HG03108 (cell line): ENCODE measurements around the gene KAZALD1.

Experiments
- ATAC-seq: cut with Tn5 transposase; IDR thresholded peaks from one replicate; pipeline ENCODE4 v1.9.1; 2021; ENCODE audit warnings: moderate library complexity; ENCODE audit not compliant: unreplicated experiment

KAZALD1 gene, protein sequence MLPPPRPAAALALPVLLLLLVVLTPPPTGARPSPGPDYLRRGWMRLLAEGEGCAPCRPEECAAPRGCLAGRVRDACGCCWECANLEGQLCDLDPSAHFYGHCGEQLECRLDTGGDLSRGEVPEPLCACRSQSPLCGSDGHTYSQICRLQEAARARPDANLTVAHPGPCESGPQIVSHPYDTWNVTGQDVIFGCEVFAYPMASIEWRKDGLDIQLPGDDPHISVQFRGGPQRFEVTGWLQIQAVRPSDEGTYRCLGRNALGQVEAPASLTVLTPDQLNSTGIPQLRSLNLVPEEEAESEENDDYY

DNA sequence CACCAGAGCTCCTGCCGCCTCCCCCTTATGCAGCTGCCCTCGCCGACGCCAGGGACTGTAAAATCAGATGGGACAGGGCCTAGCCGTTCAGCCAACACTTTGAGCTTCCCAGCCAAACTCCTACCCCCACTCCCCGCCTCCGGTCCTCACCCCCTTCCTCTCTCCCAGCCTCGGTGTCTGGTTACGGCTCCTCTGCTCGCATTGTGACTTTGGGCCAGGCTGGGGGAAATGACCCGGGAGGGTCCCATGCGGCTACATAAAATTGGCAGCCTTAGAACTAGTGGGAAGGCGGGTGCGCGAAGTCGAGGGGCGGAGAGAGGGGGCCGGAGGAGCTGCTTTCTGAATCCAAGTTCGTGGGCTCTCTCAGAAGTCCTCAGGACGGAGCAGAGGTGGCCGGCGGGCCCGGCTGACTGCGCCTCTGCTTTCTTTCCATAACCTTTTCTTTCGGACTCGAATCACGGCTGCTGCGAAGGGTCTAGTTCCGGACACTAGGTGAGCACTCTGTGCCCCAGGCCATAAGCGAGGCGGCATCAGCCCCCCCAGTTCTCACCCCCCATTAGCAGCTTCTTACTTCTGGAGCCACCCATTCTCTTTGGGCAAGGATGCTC is at the start of gene KAZALD1:
Gene KAZALD1 (plus strand): TSS at position 366 of the 608 bp plus-strand sequence. CDS start 604 bp downstream, outside the sequence.
- no peak for ATAC-seq

DNA sequence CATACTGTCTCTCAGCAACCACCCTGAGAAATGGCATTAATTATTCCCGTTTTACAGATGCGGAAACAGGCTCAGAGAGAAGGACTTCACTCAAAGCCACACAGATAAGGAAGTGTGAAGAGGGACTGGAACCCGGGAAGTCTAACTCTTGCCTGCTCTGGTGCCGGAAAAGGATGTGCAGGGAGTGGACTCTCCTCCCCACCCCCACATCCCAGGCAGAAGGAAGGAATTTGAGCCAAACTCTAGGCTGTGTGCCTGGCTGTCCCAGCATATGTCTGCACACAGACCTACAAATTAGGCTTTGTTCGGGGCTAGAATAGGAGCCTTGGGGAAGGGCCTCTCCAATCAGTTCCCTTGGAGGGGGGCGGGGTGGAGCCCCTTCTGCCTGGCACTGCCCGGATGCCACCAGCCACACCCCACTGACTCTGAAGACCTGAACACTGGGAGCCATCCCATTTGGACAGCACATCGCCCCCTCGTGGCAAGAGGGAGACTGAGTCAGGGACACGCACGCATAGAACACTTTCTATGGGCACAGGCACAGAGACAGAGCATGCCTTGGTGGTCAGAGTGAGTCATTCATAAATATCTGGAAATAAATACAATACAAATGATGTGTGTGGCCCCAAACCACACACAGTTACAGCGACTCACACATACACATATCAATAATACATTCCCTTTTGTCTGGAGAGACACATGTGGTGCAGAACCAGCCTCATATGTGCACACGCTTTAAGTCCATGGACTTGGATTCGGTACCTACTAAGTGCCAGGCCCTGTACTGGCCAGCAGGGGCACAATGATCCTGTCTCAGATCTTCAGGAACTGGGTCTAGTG is 49.0 kb upstream of the KAZALD1 start:
- peak; percentile 84 for ATAC-seq

DNA sequence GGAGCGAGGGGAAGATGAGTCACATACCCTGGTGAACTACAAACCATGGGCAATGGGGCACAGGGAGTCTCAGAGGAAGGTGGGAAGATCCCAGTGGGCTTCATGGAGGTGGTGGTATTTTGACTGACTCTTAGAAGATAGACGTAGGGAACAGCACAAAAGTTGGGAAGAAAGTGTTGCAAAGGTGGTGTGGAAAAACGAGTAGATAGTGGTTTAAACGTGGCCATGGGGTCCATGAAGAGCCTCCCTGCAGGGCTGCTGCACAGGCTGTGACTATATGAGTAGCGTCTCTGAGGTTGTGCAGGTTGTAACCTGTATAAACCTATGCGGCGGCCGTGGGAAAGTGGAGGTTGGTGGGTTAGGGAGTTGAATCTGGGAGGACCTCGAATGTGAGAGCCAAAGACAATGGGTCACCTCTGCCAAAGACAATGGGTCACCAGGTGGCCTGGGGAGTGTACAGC is 48.4 kb upstream of the KAZALD1 start:
- ATAC-seq: no peak

DNA sequence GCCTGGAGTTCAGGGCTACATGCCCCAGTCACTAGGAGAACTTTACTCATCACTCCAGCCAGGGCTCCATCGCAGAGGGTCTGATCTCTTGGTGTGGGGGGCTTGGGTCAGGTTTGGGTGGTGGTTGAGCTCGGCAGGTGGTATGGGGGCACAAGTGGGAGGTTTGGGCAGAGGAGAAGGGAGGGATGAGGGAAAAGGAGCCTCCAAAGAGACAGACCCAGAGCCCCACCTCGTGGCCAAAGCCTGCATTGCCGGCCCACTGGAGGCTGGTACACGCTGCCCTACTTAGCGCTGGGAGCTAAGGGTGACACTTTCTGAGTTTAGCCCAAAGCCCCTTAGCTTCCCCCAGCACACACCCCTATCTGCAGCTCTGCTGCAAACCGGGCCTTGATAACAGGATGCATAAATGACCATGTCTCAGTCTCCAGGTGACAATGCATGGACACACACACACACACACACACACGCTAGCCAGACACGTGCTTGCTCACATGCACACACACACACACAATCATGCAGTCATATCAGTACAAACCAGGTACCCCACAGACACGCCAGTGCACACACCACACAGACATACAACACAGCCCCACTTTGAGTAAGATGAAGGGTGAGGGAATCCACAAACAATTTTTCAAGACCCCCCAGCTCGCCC is 47.4 kb upstream of the KAZALD1 start:
- ATAC-seq: no peak

DNA sequence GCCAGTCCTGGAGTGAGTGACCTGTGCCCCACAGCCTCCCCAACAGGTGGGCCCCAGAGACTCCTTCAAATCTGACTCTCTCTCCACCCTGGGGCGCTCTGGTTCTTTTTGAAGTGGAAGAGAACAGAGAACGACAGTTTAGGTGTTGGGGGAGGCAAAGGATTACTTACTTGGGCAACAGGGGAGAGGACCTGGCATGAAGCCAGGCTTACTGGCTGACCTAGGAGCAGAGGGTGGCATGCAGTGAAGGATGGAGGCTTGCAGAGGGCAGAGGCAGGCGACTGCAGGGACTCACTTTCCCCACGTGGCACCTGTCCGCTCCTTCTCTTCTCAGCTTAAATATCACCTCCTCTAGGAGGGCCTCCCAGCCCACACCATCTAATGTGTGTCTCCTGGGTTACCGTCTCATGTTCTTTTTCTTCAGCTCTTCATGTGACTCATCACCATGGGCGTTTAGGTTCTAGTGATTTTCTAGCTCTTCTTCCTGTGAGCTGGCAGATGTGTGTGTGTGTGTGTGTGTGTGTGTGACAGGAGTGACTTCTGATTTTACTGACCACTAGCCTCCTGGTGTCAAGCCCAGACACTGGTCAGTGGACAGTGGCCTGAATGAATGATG is 46.7 kb upstream of the KAZALD1 start:
- no peak for ATAC-seq

DNA sequence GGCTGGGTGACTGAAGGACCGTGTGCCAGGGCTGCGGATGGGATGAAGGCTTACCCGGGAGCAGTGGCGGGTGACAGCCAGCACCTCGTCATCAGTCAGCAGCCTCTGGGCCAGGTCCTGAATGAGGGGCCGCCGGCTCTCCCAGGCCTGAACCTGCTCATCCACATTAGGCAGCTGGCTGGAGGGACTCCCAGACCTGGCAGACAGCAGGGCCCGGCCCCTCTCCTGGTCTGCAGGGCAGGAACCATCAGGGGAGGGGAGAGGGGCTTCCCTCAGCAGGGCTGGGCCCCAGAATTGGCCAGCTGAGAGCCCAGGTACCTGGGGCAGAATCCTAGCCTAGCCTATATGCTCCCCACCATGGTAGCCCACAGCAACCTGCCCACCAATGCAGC is 46.2 kb upstream of the KAZALD1 start:
- ATAC-seq: no peak

DNA sequence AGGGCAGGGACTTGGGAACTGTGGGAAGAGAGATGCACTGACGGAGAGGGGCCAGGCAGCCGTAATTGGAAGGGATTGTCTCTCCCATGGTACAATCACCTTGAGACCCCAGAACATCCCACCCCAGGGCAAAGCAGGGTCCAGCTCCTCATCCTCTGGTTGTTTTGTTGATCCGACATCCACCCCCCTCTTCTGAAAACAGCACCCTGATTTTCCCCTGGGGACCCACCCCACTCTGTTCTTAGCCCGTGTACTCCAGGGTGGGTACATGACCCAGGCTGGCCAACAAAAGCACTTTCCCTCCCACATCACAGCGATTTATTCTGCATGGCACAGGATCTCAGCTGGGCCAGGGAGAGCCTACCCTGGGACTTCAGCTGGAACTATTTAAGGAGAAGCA is 45.0 kb upstream of the KAZALD1 start:
- no peak for ATAC-seq

DNA sequence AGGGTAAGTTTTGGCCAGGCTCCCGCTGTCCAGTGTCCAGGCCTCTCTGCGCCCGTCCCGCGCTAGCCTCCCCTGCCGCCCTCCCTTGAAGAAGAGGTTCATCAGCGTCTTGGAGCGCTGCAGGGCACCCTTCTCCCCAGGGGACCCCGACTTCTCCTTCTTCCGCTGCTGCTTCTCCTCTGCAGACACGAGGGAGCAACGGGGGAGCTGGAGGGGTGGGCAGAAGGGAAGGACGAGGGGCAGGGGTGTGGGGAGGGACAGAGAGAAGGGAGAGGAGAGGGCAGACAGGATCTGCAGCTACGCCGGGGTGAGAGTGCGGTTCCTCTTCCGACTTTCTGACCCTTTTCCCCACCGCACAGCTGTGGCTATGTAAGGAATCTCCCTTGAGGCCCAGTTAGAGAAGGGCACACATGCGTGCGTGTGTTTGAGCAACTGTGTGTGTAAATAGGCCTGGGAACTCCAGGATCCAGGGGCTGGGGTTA is 43.6 kb upstream of the KAZALD1 start:
- ATAC-seq: no peak

DNA sequence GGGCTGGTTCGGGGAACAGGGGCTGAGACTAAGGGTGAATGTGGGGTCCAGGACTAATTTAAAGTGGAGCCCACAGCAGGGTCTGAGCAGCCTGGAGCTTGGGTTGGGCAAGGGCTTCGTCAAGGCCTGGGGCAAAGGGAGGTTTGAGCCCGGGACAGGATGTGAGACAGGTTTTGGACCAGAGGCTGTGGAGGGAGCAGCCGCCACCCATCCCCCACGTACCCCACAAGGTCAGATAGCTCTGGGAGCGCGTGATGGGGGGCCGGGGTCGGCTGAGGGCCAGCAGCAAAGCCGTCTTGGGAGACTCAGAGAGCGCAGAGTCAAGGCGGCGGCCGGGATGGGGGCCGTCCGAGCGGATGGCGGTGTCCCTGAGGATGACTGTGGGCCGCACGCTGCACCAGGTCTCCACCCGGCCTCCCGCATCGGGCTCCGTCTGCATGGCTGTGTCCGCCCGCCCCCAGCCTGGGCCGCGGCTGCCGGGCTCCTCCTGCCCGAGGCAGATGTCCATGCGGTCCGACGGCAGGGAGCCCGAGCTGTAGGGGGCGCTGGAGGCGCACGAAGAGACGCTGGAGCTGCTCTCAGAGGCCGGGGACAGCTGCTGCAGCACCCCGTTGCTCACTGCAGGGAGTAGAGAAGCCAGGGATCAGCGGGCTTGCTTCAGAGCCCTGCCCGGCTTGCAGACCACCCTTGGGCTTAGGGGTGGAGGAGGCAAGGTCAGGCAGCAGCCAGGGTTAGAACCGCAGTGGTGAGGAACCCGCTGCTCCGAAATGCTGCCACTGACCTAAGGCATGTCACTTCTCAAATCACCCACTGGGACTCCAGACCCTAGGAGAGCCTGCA is 43.0 kb upstream of the KAZALD1 start:
- no peak for ATAC-seq

DNA sequence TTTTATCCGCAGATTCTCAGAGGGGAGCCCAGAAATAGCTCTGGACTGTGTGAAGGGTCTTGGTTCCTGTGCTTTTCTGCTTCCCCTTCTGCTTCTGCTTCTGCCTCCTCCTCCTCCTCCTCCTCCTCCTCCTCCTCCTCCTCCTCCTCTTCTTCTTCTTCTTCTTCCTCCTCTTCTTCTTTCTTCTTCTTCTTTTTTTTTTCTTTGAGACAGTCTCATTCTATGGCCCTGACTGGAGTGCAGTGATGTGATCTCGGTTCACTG is 42.4 kb upstream of the KAZALD1 start:
- no peak for ATAC-seq

DNA sequence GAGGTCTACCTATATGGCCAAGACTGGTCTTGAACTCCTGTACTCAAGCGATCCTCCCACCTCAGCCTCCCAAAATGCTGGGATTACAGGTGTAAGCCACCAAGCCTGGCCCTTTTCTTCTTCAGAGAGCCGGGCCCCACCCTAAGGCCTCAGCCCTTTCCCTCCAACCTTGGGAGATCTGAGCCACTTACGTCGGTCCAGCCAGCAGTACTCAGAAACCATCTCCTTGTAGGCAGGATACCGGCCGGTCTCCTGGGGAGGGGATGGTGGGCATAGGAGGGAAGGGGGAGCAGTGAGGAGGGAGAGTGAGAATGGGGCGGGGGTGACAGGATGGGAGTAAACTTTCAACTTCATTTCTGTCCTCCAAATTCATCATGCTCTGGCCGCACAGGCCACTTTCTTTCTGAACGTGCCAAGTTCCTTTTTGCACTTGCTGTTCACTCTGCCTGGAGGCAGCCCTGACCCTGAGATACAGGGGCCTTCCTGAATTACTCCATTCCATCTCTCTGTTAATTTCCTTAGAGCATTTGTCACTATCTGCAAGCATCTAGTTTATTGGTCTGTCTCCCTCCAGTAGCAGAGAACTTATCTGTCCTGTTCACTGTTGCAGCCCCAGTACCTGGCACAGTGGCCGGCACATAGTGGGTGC is 41.2 kb upstream of the KAZALD1 start:
- no peak for ATAC-seq

DNA sequence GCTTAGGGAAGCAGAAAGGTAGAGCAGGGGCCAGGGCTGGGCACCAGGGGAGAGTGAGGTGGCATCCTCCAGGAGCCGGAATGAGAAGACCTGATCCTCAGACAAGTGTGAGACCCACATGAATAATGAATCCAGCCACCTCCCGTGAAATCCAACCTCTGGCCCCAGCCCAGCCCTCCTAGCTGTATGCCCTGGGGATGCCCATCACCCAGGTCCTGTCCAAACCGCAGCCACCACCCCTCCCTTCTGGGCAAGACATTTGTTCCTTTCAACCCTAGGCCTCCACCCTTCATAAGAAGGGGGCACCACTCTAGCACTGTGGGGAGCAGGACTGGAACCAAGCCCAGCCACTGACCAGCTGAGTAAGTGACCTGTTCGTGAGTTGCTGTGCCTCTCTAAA is 40.5 kb upstream of the KAZALD1 start:
- ATAC-seq: no peak

DNA sequence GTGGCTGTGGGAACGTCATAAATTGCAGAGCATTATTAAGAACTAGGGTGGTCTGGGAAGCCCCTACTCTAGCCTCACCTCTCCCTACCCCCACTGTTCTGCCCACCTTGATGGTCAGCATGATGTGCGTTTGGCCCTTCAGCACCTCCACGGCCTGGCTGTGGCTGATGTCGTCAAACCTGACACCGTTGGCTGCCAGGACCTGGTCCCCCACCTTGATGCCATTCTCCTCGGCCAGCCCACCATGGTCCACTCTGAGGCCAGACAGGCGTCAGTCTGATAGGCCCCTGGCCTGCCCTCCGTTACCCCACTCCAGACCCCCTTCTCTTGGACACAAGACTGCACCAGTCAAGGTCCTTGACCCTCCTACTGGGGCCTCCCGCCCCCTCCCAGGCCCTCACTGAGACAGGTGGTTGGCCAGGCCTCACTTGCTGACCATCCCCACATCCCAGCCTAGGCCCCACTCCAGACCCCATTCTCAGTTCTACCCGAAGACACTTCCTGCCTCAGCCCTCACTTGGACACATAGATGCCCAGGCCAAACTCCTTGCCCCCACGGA is 40.0 kb upstream of the KAZALD1 start:
- no peak for ATAC-seq

DNA sequence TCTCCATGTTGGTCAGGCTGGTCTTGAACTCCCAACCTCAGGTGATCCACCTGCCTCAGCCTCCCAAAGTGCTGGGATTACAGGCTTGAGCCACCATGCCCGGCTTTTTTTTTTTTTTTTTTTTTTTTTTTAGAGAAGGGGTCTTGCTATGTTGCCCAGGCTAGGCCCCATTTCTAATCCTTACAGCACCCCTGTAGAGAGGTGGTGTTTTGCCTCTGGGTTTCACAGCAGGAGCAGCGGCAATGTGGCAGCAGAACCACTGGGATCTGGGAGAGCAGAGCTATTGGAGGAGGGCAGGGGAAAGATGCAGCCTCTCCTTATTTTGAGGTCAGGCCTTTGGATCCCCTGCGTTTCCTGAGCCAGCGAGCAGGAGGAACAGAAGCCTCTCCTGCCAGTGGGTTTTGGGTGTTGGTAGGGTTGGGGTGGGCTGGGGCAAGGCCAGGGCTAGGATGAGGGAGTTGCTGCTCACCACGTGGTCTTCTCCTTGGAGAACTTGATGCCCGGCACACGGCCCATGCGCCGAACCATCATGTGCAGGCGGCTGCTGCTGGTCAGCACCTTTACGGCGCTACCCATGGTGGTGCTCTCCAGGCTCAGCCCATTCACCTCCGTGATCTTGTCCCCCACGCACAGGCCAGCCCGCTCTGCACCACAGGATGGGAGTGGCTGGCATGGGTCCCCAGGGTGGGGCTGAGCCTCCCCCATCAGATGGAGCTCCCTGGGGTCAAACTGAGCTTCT is 38.7 kb upstream of the KAZALD1 start:
- no peak for ATAC-seq

DNA sequence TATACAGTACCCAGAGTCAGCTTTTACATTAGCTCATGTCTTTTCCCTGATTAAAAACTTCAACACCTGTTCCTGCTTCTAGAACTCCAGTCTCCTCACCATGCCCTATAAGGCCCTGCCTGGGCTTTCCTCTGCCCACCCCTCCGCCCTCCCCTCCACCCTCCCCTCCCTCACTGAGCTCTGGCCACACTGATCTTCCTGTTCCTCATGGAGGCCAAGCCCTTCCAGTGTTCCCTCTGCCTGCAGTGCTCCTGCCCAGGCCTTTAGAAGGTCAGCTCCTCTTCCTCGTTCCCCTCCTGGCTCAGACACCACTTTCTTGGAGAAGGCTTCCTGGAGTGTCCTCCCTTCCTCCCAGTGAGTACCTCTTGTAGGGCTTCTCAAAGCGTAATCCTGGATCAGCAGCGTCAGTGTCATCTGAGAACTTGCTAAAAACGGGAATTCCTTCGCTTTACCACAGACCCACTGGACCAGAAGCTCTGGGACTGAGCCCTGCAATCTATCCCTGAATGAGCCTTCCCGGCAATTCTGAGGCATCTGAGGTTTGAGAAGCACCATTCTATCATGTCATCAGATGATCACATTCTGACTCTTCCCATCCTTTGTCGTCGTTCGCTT is 34.6 kb upstream of the KAZALD1 start:
- ATAC-seq: no peak

DNA sequence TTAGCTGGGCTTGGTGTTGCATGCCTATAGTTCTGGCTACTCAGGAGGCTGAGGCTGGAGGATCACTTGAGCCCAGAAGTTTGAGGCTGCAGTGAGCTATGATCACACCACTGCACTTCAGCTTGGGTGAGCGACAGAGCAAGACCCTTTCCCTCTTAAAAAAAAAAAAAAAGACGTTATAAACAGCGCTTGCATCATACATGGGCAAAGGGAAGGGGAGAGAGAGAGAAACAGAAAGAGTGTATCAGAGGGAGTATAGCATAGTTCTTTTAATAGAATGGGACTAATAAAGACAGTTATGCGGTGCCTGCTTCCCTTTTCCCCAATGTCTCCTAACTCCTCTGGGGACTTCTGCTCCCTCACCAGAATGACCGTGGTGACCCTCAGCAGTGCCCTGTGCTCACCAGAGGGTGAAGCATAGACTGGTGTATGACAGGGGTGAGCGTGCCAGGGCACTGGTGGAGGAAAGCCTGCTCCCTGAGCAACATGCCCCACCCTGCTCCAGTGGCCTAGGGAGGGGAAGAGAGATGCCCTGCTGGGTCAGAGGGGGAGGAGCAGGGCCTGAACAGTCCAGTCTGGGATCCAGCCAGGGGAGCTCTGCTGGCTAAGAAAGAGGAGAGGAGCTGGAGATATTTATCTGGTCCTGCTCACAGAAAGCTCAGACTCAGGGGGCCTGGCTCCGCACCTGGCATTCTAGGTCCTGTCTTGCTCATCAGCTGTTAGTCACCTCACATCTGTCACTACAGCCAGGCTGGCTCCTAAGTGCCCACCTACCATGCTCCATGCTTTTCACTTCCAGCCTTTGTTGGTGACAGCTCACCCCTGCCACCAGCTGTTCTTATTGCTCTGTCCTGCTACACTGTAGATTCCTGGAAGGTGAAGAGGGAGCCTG is 33.1 kb upstream of the KAZALD1 start:
- no peak for ATAC-seq
